HepG2 (cell line): Measurements from ENCODE around the gene TLK1. TPM values are rescaled to one million over a fixed set of nuclear protein-coding genes. Genes with fewer than 3 reads are reported as not detected.

Experiments
- AGO2 ChIP-seq: fragments of 200-400 bp; formaldehyde crosslinking; optimal IDR thresholded peaks from 2 replicates; pipeline ENCODE3; 2017; ENCODE audit warnings: mild to moderate bottlenecking, low read depth, low read length, moderate library complexity
- EZH2 ChIP-seq: conservative IDR thresholded peaks from 2 replicates; pipeline ENCODE4 v1.6.1; 2012; ENCODE audit warnings: mild to moderate bottlenecking, low read depth, low read length, moderate library complexity
- HMG20B ChIP-seq: conservative IDR thresholded peaks from 2 replicates; pipeline ENCODE4 v1.6.1; 2016; ENCODE audit warnings: missing genetic modification reagents, missing compliant biosample characterization
- MAZ ChIP-seq, 2 experiments: sonication (generic) in 1 of 2; formaldehyde crosslinking in 1 of 2; IDR thresholded peaks; 2 replicates each; pipeline versions ENCODE4 v1.5.0 to v1.6.1; 2012 to 2020; ENCODE audit warnings: low read depth in 2 of 2, mild to moderate bottlenecking in 2 of 2, borderline replicate concordance in 1 of 2, improper control_type of control experiment in 1 of 2, low read length in 1 of 2, missing genetic modification reagents in 1 of 2, moderate library complexity in 1 of 2
- MBD4 ChIP-seq: IDR thresholded peaks from 2 replicates; pipeline ENCODE4 v1.6.1; 2012; ENCODE audit warnings: low read length, inconsistent platforms, borderline replicate concordance
- NFE2L2 ChIP-seq: fragments of 150-350 bp; IDR thresholded peaks from 2 replicates; pipeline ENCODE4 v1.6.1; 2014; ENCODE audit warnings: low read length
- NR2C2 ChIP-seq: sonication (generic); formaldehyde crosslinking; IDR thresholded peaks from 2 replicates; pipeline ENCODE4 v1.4.0; 2020; ENCODE audit warnings: missing genetic modification reagents, mild to moderate bottlenecking, moderate library complexity, borderline replicate concordance
- PITX1 ChIP-seq: sonication (generic); formaldehyde crosslinking; IDR thresholded peaks from 2 replicates; pipeline ENCODE4 v1.5.1; 2020; ENCODE audit warnings: mild to moderate bottlenecking, missing genetic modification reagents
- XBP1 ChIP-seq: sonication (generic); formaldehyde crosslinking; IDR thresholded peaks from 2 replicates; pipeline ENCODE4 v1.5.0; 2020; ENCODE audit warnings: missing genetic modification reagents
- ZFY ChIP-seq: sonication (generic); formaldehyde crosslinking; IDR thresholded peaks from 2 replicates; pipeline ENCODE4 v1.4.0; 2020; ENCODE audit warnings: missing genetic modification reagents
- ZNF362 ChIP-seq: sonication (generic); formaldehyde crosslinking; IDR thresholded peaks from 2 replicates; pipeline ENCODE4 v1.4.0; 2020; ENCODE audit warnings: missing genetic modification reagents, mild to moderate bottlenecking, borderline replicate concordance
- ZNF512B ChIP-seq: sonication (generic); formaldehyde crosslinking; IDR thresholded peaks from 2 replicates; pipeline ENCODE4 v1.5.1; 2020; ENCODE audit warnings: missing genetic modification reagents, mild to moderate bottlenecking, borderline replicate concordance
- ZNF580 ChIP-seq: IDR thresholded peaks from 2 replicates; pipeline ENCODE4 v1.6.1; 2016; ENCODE audit warnings: low read depth, borderline replicate concordance
- ZNF614 ChIP-seq: IDR thresholded peaks from 2 replicates; pipeline ENCODE4 v1.6.1; 2018; ENCODE audit warnings: missing biosample characterization, missing genetic modification reagents, inconsistent platforms, borderline replicate concordance
- polyA plus RNA-seq, 8 experiments: library from polyadenylated mRNA; depleted of rRNA in 3 of 8; stranded (reverse) in 7 of 8; unstranded in 1 of 8; fragments of >200 nt; fragmentation: Illumina TruSeq in 4 of 8; extraction: Trizol in 4 of 8; gene quantifications; 2 replicates each; pipeline versions ENCODE4 v1.2.1 to v1.2.3, GENCODE V29; 2011 to 2016; ENCODE audit warnings: low read depth in 4 of 8, missing spikeins in 1 of 8, mixed read lengths in 1 of 8; ENCODE audit not compliant: insufficient read depth in 1 of 8
- total RNA-seq, 5 experiments: library from RNA; depleted of rRNA; stranded (reverse); fragments of >200 nt; fragmentation: Illumina TruSeq; extraction: Trizol; gene quantifications; 2 replicates each; pipeline ENCODE4 v1.2.3, GENCODE V29; 2016; ENCODE audit warnings: low read depth in 1 of 5
- TF ChIP-seq, protein P1 (sequence below): sonication (generic); formaldehyde crosslinking; IDR thresholded peaks from 2 replicates; pipeline ENCODE4 v1.5.0; 2020; ENCODE audit warnings: missing genetic modification reagents
- TF ChIP-seq, protein P2 (sequence below), 2 experiments: sonication (generic) in 1 of 2; formaldehyde crosslinking in 1 of 2; IDR thresholded peaks; 2 replicates each; pipeline versions ENCODE4 v1.4.0 to v1.6.1; 2016 to 2020; ENCODE audit warnings: borderline replicate concordance in 1 of 2, low read depth in 1 of 2, mild to moderate bottlenecking in 1 of 2, missing genetic modification reagents in 1 of 2
- TF ChIP-seq, protein P3 (sequence below): IDR thresholded peaks from 2 replicates; pipeline ENCODE4 v1.6.1; 2016

TLK1 gene
- total and polyA plus RNA-seq, 2 of the 13 experiments (the other 11 are each of a cell fraction or from before 2014, with no cell fraction given) = 16.8 to 28.7 TPM

- TF ChIP-seq ZNF362 (CRISPR knock-in tag) (peak; percentile 85), XBP1 (CRISPR knock-in tag) (no peak), MAZ (IDR thresholded peaks at IDR 0.05; ENCODE audit: borderline replicate concordance, low read depth, low read length) (no peak), MAZ (CRISPR knock-in tag; IDR thresholded peaks at IDR 0.05; ENCODE audit: low read depth) (no peak), MBD4 (no peak), NR2C2 (CRISPR knock-in tag) (no peak), HMG20B (no peak), ZNF512B (CRISPR knock-in tag) (no peak), ZNF614 (no peak), ZFY (peak; percentile 25; the same call in 1 of the 2 replicates), AGO2 (no peak), NFE2L2 (no peak), ZNF580 (no peak), EZH2 (no peak), PITX1 (CRISPR knock-in tag) (no peak)
- TF ChIP-seq, protein P1, sequence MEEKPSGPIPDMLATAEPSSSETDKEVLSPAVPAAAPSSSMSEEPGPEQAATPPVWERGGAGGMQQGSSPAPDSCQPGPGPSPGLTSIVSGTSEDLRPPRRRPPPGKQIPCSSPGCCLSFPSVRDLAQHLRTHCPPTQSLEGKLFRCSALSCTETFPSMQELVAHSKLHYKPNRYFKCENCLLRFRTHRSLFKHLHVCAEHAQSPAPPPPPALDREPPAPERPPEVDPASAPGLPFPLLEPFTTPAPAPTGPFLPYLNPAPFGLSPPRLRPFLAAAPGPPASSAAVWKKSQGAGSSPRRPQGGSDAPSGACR (CRISPR knock-in tag) = no peak
- TF ChIP-seq, protein P2, sequence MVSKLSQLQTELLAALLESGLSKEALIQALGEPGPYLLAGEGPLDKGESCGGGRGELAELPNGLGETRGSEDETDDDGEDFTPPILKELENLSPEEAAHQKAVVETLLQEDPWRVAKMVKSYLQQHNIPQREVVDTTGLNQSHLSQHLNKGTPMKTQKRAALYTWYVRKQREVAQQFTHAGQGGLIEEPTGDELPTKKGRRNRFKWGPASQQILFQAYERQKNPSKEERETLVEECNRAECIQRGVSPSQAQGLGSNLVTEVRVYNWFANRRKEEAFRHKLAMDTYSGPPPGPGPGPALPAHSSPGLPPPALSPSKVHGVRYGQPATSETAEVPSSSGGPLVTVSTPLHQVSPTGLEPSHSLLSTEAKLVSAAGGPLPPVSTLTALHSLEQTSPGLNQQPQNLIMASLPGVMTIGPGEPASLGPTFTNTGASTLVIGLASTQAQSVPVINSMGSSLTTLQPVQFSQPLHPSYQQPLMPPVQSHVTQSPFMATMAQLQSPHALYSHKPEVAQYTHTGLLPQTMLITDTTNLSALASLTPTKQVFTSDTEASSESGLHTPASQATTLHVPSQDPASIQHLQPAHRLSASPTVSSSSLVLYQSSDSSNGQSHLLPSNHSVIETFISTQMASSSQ (IDR thresholded peaks at IDR 0.05; ENCODE audit: low read depth) = no peak
- TF ChIP-seq, protein P2 (CRISPR knock-in tag; IDR thresholded peaks at IDR 0.05; ENCODE audit: borderline replicate concordance) = no peak
- TF ChIP-seq, protein P3, sequence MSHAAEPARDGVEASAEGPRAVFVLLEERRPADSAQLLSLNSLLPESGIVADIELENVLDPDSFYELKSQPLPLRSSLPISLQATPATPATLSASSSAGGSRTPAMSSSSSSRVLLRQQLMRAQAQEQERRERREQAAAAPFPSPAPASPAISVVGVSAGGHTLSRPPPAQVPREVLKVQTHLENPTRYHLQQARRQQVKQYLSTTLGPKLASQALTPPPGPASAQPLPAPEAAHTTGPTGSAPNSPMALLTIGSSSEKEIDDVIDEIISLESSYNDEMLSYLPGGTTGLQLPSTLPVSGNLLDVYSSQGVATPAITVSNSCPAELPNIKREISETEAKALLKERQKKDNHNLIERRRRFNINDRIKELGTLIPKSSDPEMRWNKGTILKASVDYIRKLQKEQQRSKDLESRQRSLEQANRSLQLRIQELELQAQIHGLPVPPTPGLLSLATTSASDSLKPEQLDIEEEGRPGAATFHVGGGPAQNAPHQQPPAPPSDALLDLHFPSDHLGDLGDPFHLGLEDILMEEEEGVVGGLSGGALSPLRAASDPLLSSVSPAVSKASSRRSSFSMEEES (CRISPR knock-in tag) = no peak
Observed at GRCh38 chr2:171150694-171151285, 9.9 kb downstream of the TLK1 start (continued).
